Panc1 (cell line): ENCODE results near the gene SLC6A4. TPM values are rescaled to one million over a fixed set of nuclear protein-coding genes. Genes with fewer than 3 reads are reported as not detected.

ENCODE experiments used
- ATAC-seq: fragments of 200-7000 bp; cut with Tn5 transposase; 2 replicates; pipeline ENCODE4 v1.9.1; 2020; ENCODE audit warnings: mild to moderate bottlenecking, moderate library complexity
- BruUV-seq: library from RNA; stranded (reverse); fragments of 400-500 nt; replicated peaks from 2 replicates; lab custom pipeline; 2021; lab: Mats Ljungman, UMichigan
- CTCF ChIA-PET: fragments of 300-600 bp; sonication (Branson Sonifier 250); formaldehyde crosslinking; loops from one replicate; lab custom pipeline; 2022; ENCODE audit warnings: antibody characterized with exemption; lab: Charles Lee
- POLR2A ChIA-PET: fragments of 300-600 bp; sonication (Branson Sonifier 250); formaldehyde crosslinking; loops from one replicate; lab custom pipeline; 2022; ENCODE audit warnings: antibody characterized with exemption; lab: Charles Lee
- DNase-seq: peaks from one replicate; pipeline ENCODE4 v3.0.0-alpha.2; 2010; ENCODE audit warnings: low read depth, low spot score
- H3K27ac ChIP-seq: 2 replicates; pipeline ENCODE4 v1.5.1; 2011; ENCODE audit warnings: mild to moderate bottlenecking, low read length, inconsistent platforms
- H3K27me3 ChIP-seq: fragments of 200-500 bp; sonication (Bioruptor generic); 2 replicates; pipeline ENCODE4 v1.6.0; 2014; ENCODE audit warnings: low read length, inconsistent platforms; ENCODE audit not compliant: control insufficient read depth, insufficient read depth
- H3K36me3 ChIP-seq: fragments of 200-500 bp; sonication (Bioruptor generic); 2 replicates; pipeline ENCODE4 v1.5.1; 2014; ENCODE audit warnings: inconsistent platforms, mild to moderate bottlenecking, low read length, moderate library complexity; ENCODE audit not compliant: control insufficient read depth, insufficient read depth
- H3K4me1 ChIP-seq: 2 replicates; pipeline ENCODE4 v1.5.1; 2011; ENCODE audit warnings: inconsistent platforms, mild to moderate bottlenecking, low read length, moderate library complexity; ENCODE audit not compliant: control insufficient read depth, insufficient read depth
- H3K4me3 ChIP-seq, 2 experiments: 2 replicates each; pipeline ENCODE4 v1.5.1; 2011 to 2012; ENCODE audit warnings: low read depth in 2 of 2, low read length in 2 of 2, mild to moderate bottlenecking in 2 of 2, inconsistent platforms in 1 of 2, moderate library complexity in 1 of 2
- H3K9me3 ChIP-seq: fragments of 200-500 bp; sonication (Bioruptor generic); 2 replicates; pipeline ENCODE4 v1.5.1; 2014; ENCODE audit warnings: low read depth, mild to moderate bottlenecking, inconsistent platforms, low read length, moderate library complexity; ENCODE audit not compliant: control insufficient read depth, insufficient read depth
- POLR2AphosphoS5 ChIP-seq: IDR thresholded peaks from 2 replicates; pipeline ENCODE4 v1.6.1; 2012; ENCODE audit warnings: mild to moderate bottlenecking, low read depth, low read length, moderate library complexity
- SIN3A ChIP-seq: IDR thresholded peaks from 2 replicates; pipeline ENCODE4 v1.6.1; 2012; ENCODE audit warnings: low read depth, mild to moderate bottlenecking, low read length, moderate library complexity, borderline replicate concordance; ENCODE audit not compliant: insufficient read depth
- TCF7L2 ChIP-seq: IDR thresholded peaks from 2 replicates; pipeline ENCODE4 v1.6.1; 2011; ENCODE audit warnings: mild to moderate bottlenecking, low read depth, low read length, inconsistent platforms
- in situ Hi-C: cut with HindIII; loops from 2 replicates; pipeline ENCODE4 v1.10.0; 2016; ENCODE audit warnings: low sequenced_read_pairs, low pct_unique_long_range_greater_than_20kb
- intact Hi-C: fragments of 100-400 bp; cut with micrococcal nuclease; formaldehyde crosslinking; loops from one replicate; pipeline ENCODE4 v1.10.0; 2022; ENCODE audit not compliant: unreplicated experiment
- total RNA-seq: library from RNA; stranded (reverse); gene quantifications from one replicate; pipeline ENCODE4 v1.2.1, GENCODE V29; 2021; ENCODE audit not compliant: unreplicated experiment
- TF ChIP-seq, protein P1 (sequence below), 2 experiments: IDR thresholded peaks; 2 replicates each; pipeline ENCODE4 v1.6.1; 2011 to 2012; ENCODE audit warnings: low read depth in 2 of 2, control low read depth in 1 of 2, low read length in 1 of 2, mild to moderate bottlenecking in 1 of 2, moderate library complexity in 1 of 2; ENCODE audit not compliant: insufficient read depth in 1 of 2
- TF ChIP-seq, protein P2 (sequence below): fragments of 450-650 bp; IDR thresholded peaks from 2 replicates; pipeline ENCODE4 v1.5.1; 2017; ENCODE audit warnings: mild to moderate bottlenecking

SLC6A4 gene
- total RNA-seq, 1 experiment from 2014 or later: not detected

DNA sequence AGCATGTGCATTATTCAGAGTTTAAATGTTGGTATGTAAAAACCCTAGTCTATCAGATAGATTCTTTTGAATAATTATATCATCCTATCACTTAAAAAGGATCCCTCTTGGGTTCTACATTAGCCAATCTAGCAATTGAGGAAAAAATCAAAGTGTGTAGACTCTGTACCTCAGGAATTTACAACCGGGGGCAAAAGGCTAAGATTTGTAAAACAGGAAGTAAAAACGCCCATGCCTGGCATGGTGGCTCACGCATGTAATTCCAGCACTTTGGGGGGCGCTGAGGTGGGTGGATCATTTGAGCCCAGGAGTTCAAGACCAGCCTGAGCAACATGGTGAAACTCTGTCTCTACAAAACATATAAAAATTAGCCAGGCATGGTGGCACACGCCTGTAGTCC is 58.6 kb downstream of the SLC6A4 start:
- POLR2A ChIA-PET: no interaction called here
- in situ Hi-C loops (no loop called here), intact Hi-C loops (no loop called here)
- Histone ChIP-seq H3K27me3 (no peaks in the 10 kb centered on the region), H3K4me3 (no peak overlapping the region), H3K4me1 (no peaks in the 10 kb centered on the region), H3K9me3 (no peaks in the 10 kb centered on the region), H3K36me3 (peaks cover 51% of the 10 kb centered on the region), H3K27ac (no peak overlapping the region)
- DNase-seq (no peak), ATAC-seq (no peak)
- CTCF ChIA-PET: interaction anchor here (0.6 kb wide), 1 partner anchor 515 kb away, joined by 3 read pairs; no protein-coding TSS in a partner anchor
- TF ChIP-seq, protein P1, sequence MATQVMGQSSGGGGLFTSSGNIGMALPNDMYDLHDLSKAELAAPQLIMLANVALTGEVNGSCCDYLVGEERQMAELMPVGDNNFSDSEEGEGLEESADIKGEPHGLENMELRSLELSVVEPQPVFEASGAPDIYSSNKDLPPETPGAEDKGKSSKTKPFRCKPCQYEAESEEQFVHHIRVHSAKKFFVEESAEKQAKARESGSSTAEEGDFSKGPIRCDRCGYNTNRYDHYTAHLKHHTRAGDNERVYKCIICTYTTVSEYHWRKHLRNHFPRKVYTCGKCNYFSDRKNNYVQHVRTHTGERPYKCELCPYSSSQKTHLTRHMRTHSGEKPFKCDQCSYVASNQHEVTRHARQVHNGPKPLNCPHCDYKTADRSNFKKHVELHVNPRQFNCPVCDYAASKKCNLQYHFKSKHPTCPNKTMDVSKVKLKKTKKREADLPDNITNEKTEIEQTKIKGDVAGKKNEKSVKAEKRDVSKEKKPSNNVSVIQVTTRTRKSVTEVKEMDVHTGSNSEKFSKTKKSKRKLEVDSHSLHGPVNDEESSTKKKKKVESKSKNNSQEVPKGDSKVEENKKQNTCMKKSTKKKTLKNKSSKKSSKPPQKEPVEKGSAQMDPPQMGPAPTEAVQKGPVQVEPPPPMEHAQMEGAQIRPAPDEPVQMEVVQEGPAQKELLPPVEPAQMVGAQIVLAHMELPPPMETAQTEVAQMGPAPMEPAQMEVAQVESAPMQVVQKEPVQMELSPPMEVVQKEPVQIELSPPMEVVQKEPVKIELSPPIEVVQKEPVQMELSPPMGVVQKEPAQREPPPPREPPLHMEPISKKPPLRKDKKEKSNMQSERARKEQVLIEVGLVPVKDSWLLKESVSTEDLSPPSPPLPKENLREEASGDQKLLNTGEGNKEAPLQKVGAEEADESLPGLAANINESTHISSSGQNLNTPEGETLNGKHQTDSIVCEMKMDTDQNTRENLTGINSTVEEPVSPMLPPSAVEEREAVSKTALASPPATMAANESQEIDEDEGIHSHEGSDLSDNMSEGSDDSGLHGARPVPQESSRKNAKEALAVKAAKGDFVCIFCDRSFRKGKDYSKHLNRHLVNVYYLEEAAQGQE (IDR thresholded peaks at IDR 0.05; ENCODE audit: insufficient read depth in 1 of 2, low read depth in 2 of 2, low read length in 1 of 2): no peak
- TF ChIP-seq SIN3A (no peak), TCF7L2 (no peak), POLR2AphosphoS5 (no peak)
- BruUV-seq: no TSS peak

DNA sequence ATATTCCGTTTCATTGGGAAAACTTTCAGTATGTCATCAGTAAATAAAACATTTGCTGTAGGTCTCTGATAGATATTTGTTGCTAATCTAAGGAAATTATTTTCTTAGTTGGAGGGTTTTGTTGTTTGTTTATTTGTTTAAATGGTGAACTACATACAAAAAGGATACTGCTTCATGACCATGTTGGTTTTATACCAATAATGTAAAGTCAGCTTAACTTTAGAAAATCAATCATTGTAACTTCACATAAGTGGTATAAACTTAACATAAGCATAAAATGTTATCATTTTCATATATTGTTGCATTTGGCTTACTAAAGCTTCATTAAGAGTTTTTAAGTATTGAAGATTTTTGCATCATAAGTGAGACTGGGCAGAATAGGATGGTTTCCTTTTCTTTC is 60.9 kb downstream of the SLC6A4 start:
- H3K27me3 ChIP-seq: no peaks in the 10 kb centered on the region
- intact Hi-C loops (no loop called here), in situ Hi-C loops (no loop called here)
- no peak overlapping the region for H3K27ac ChIP-seq
- ATAC-seq (no peak), DNase-seq (no peak)
- H3K4me1 ChIP-seq: no peaks in the 10 kb centered on the region
- CTCF ChIA-PET: no interaction called here
- H3K4me3 ChIP-seq: no peak overlapping the region
- H3K9me3 ChIP-seq: no peaks in the 10 kb centered on the region
- peaks cover 39% of the 10 kb centered on the region for H3K36me3 ChIP-seq
- TF ChIP-seq, protein P1 (IDR thresholded peaks at IDR 0.05; ENCODE audit: insufficient read depth in 1 of 2, low read depth in 2 of 2, low read length in 1 of 2): no peak
- TF ChIP-seq SIN3A (no peak), POLR2AphosphoS5 (no peak), TCF7L2 (no peak)
- TF ChIP-seq, protein P2, sequence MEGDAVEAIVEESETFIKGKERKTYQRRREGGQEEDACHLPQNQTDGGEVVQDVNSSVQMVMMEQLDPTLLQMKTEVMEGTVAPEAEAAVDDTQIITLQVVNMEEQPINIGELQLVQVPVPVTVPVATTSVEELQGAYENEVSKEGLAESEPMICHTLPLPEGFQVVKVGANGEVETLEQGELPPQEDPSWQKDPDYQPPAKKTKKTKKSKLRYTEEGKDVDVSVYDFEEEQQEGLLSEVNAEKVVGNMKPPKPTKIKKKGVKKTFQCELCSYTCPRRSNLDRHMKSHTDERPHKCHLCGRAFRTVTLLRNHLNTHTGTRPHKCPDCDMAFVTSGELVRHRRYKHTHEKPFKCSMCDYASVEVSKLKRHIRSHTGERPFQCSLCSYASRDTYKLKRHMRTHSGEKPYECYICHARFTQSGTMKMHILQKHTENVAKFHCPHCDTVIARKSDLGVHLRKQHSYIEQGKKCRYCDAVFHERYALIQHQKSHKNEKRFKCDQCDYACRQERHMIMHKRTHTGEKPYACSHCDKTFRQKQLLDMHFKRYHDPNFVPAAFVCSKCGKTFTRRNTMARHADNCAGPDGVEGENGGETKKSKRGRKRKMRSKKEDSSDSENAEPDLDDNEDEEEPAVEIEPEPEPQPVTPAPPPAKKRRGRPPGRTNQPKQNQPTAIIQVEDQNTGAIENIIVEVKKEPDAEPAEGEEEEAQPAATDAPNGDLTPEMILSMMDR: no peak
- POLR2A ChIA-PET: interaction anchor here (0.6 kb wide), 1 partner anchor 18 kb away, joined by 3 read pairs; no protein-coding TSS in a partner anchor
- BruUV-seq: no TSS peak
